Endothelial cell of umbilical vein (primary cell): ENCODE data around the gene MRPL4. TPM values are rescaled to one million over a fixed set of nuclear protein-coding genes. Genes with fewer than 3 reads are reported as not detected.

Source experiments
- BruUV-seq: library from RNA; stranded (reverse); fragments of 400-500 nt; replicated peaks from 2 replicates; lab custom pipeline; 2021; lab: Mats Ljungman, UMichigan
- CTCF ChIA-PET: fragments of 300-600, 350-600 bp; sonication (Branson Sonifier 250); formaldehyde crosslinking; loops from one replicate; lab custom pipeline; 2021; ENCODE audit warnings: antibody characterized with exemption, inconsistent platforms; lab: Charles Lee
- POLR2A ChIA-PET: fragments of 300-600, 350-600 bp; sonication (Branson Sonifier 250); formaldehyde crosslinking; loops from one replicate; lab custom pipeline; 2021; ENCODE audit warnings: antibody characterized with exemption, inconsistent platforms; lab: Charles Lee
- DNase-seq: peaks from one replicate; pipeline ENCODE4 v3.0.0-alpha.2; 2011; ENCODE audit warnings: low read depth, low spot score
- FAIRE-seq: peaks from 2 replicates; lab custom pipeline; 2011; peaks lifted over from hg19 to GRCh38; lab: Jason Lieb, UNC
- H2AFZ ChIP-seq: 2 replicates; pipeline ENCODE4 v1.6.0; 2012; ENCODE audit warnings: low read depth, low read length, control low read depth, inconsistent platforms
- H3K27ac ChIP-seq: 2 replicates; pipeline ENCODE4 v1.5.1; 2011; ENCODE audit warnings: low read depth, mild to moderate bottlenecking, control low read depth, low read length, moderate library complexity; ENCODE audit not compliant: insufficient read depth
- H3K27me3 ChIP-seq, 2 experiments: 2 replicates each; pipeline versions ENCODE4 v1.6.0 to v1.6.1; 2011; ENCODE audit warnings: low read length in 2 of 2, mixed read lengths in 1 of 2; ENCODE audit not compliant: control insufficient read depth in 2 of 2, insufficient read depth in 2 of 2
- H3K36me3 ChIP-seq, 2 experiments: 2 replicates in 1 of 2; 3 replicates in 1 of 2; pipeline ENCODE4 v1.5.1; 2011; ENCODE audit warnings: low read length in 2 of 2, mild to moderate bottlenecking in 1 of 2, moderate library complexity in 1 of 2; ENCODE audit not compliant: control insufficient read depth in 2 of 2, insufficient read depth in 2 of 2; ENCODE audit errors: extremely low read depth in 1 of 2
- H3K4me1 ChIP-seq: 3 replicates; pipeline ENCODE4 v1.5.1; 2011; ENCODE audit warnings: mild to moderate bottlenecking, low read length; ENCODE audit not compliant: control insufficient read depth, insufficient read depth; ENCODE audit errors: extremely low read depth
- H3K4me2 ChIP-seq: 2 replicates; pipeline ENCODE4 v1.6.1; 2011; ENCODE audit warnings: low read length, control low read depth, mixed read lengths; ENCODE audit not compliant: insufficient read depth
- H3K4me3 ChIP-seq, 3 experiments: fragments of 200-600 bp in 1 of 3; sonication (generic), shearing (Covaris generic) in 1 of 3; replicated peaks in 1 of 3; 2 replicates each; pipeline ENCODE4 v1.5.1; 2011 to 2016; ENCODE audit warnings: control low read depth in 3 of 3, low read length in 3 of 3, mild to moderate bottlenecking in 2 of 3, inconsistent platforms in 1 of 3, low read depth in 1 of 3, moderate library complexity in 1 of 3; ENCODE audit not compliant: insufficient read depth in 1 of 3
- H3K79me2 ChIP-seq: 2 replicates; pipeline ENCODE4 v1.6.0; 2012; ENCODE audit warnings: low read length, inconsistent platforms; ENCODE audit not compliant: control insufficient read depth, insufficient read depth
- H3K9ac ChIP-seq: replicated peaks from 2 replicates; pipeline ENCODE3; 2011; ENCODE audit warnings: low read length, control low read depth; ENCODE audit not compliant: insufficient read depth; ENCODE audit errors: extremely low read depth
- H3K9me1 ChIP-seq: replicated peaks from 3 replicates; pipeline ENCODE4 v1.6.0; 2011; ENCODE audit warnings: mild to moderate bottlenecking, low read length; ENCODE audit not compliant: control insufficient read depth, insufficient read depth; ENCODE audit errors: extremely low read depth
- H3K9me3 ChIP-seq: replicated peaks from 2 replicates; pipeline ENCODE4 v1.5.1; 2012; ENCODE audit warnings: low read length, inconsistent platforms; ENCODE audit not compliant: control insufficient read depth, insufficient read depth
- H4K20me1 ChIP-seq: replicated peaks from 2 replicates; pipeline ENCODE3; 2011; ENCODE audit warnings: mild to moderate bottlenecking, low read length; ENCODE audit not compliant: control insufficient read depth, insufficient read depth; ENCODE audit errors: extremely low read depth
- CTCF ChIP-seq, 2 donors: IDR thresholded peaks; 1 replicate in 1 of 2; 2 replicates in 1 of 2; pipeline ENCODE4 v1.5.1; 2011; ENCODE audit warnings: low read length in 2 of 2, mild to moderate bottlenecking in 2 of 2, moderate library complexity in 2 of 2, control low read depth in 1 of 2, inconsistent platforms in 1 of 2, low read depth in 1 of 2; ENCODE audit not compliant: insufficient read depth in 1 of 2; ENCODE audit errors: extremely low read depth in 1 of 2
- FOS ChIP-seq: IDR thresholded peaks from 2 replicates; pipeline ENCODE4 v1.6.1; 2011; ENCODE audit warnings: mild to moderate bottlenecking, low read length, moderate library complexity, borderline replicate concordance; ENCODE audit not compliant: insufficient read depth
- JUN ChIP-seq: IDR thresholded peaks from 2 replicates; pipeline ENCODE4 v1.6.1; 2011; ENCODE audit warnings: borderline replicate concordance, low read depth; ENCODE audit not compliant: insufficient read length, insufficient read depth
- POLR2A ChIP-seq: IDR thresholded peaks from 2 replicates; pipeline ENCODE4 v1.6.1; 2012; ENCODE audit warnings: low read depth, mild to moderate bottlenecking, control low read depth, low read length
- POLR2AphosphoS5 ChIP-seq: IDR thresholded peaks from 2 replicates; pipeline ENCODE4 v1.6.1; 2012; ENCODE audit warnings: low read depth, mild to moderate bottlenecking, control low read depth, low read length, moderate library complexity; ENCODE audit not compliant: insufficient read depth
- dilution Hi-C: fragments of 300-500 bp; cut with MboI; formaldehyde crosslinking; loops from one replicate; pipeline ENCODE4 v1.15.0; 2019; ENCODE audit warnings: low sequenced_read_pairs; ENCODE audit not compliant: extremely low pct_ligation_motif_present
- intact Hi-C: fragments of 100-400 bp; cut with micrococcal nuclease; formaldehyde crosslinking; loops from one replicate; pipeline ENCODE4 v1.10.0; 2022
- polyA plus RNA-seq, 4 experiments: library from polyadenylated mRNA; depleted of rRNA in 3 of 4; stranded (reverse) in 3 of 4; unstranded in 1 of 4; fragments of >200 nt; gene quantifications; 2 replicates each; pipeline versions ENCODE4 v1.2.1 to v1.2.3, GENCODE V29; 2011 to 2012; ENCODE audit warnings: missing spikeins in 1 of 4
- total RNA-seq: library from RNA; stranded (reverse); gene quantifications from 2 replicates; pipeline ENCODE4 v1.2.3, GENCODE V29; 2021

Gene MRPL4
- total and polyA plus RNA-seq, 2 donors (not counting 3 experiments of a cell fraction or from before 2014, with no cell fraction given), result 70.4 to 118 TPM

- dilution Hi-C loops, result no loop called here
- no peak for FAIRE-seq
Measured at GRCh38 chr19:10294368-10294697, 42.3 kb downstream of the MRPL4 start.

More at GRCh38 chr19:10294368-10294697, 42.3 kb downstream of the MRPL4 start:
- ChIA-PET POLR2A (no interaction called here), CTCF (no interaction called here)
- Histone ChIP-seq H3K27ac (no peak overlapping the region), H3K27me3 (peaks cover 54 to 66% of the 10 kb centered on the region in 2 experiments), H2AFZ (no peak overlapping the region), H3K79me2 (no peaks in the 10 kb centered on the region), H3K4me3 (no peak overlapping the region), H3K9me3 (no peaks in the 10 kb centered on the region), H3K36me3 (no peaks in the 10 kb centered on the region), H3K4me1 (peaks cover 18% of the 10 kb centered on the region), H4K20me1 (no peaks in the 10 kb centered on the region), H3K4me2 (no peak overlapping the region), H3K9me1 (no peaks in the 10 kb centered on the region), H3K9ac (no peak overlapping the region)
- DNase-seq, result no peak
- BruUV-seq, result no TSS peak
- intact Hi-C loops, result no loop called here
- TF ChIP-seq CTCF (IDR thresholded peaks at IDR 0.05; ENCODE audit: extremely low read depth in 1 of 2, insufficient read depth in 1 of 2, low read depth in 1 of 2, low read length in 2 of 2) (peak in 1 of 2 donors; percentile 14), JUN (no peak), POLR2AphosphoS5 (no peak), FOS (no peak), POLR2A (no peak)
